GDM1 (cell line): Measurements from ENCODE around the gene ADD2.
"Not testable (repeated sequence)": the region's sequence is repeated elsewhere in the genome, so short reads cannot be mapped to it uniquely, and the experiment has no call there.

Experiments used
- DNase-seq: peaks from one replicate; lab custom pipeline; 2025; lab: John Stamatoyannopoulos, UW

The ADD2 gene

DNA sequence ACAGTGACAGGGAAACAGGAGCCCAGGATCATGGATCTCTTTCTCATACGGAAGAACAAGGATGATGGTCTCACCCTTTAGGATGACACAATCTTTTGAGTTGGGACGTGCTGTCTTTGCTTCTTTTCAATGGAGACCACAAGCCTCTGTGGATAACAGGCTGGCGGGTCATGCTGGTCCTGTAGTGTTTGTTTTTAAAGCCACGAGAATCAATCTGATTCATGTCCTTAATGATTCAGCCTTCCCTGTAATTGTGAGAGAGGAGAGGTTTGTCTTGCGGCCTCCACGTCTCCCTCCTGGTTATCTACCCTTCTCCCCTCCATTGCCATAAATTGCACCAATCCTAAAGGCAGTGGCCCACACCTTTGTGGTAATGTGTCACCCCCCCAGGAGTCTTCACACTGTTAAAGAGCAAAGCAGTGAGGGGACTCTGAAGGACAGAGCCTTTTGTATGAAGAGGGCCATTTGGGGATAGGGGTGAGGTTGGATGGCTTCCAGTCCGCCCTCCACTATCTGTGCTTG lies 126.7 kb downstream of the ADD2 start:
- no peak for DNase-seq

DNA sequence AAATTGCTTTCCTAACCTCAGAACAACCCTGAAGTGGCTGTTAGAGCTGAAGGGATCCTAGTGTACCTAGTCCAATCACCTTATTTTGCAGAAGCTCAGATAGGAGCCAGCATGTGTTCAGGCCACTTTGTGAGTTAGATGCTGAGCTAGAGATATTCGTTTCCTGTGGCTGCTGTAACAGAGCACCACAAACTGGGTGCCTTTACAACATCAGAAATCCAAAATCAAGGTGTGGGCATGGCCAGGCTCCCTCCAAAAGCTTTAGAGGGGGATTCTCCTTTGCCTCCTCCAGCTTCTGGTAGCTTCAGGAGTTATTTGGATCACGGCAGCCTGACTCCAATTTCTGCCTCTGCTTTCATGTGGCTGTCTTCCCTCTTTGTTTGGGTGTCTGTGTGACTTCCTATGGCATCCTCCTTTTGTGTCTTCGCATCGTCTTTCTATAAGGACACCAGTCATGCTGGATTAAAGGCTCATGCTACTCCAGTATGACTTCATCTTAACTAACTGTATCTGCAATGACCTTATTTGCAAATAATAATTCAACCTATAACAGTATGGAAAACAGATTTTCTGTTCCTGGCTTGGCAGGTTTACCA lies 128.1 kb downstream of the ADD2 start:
- no peak for DNase-seq

DNA sequence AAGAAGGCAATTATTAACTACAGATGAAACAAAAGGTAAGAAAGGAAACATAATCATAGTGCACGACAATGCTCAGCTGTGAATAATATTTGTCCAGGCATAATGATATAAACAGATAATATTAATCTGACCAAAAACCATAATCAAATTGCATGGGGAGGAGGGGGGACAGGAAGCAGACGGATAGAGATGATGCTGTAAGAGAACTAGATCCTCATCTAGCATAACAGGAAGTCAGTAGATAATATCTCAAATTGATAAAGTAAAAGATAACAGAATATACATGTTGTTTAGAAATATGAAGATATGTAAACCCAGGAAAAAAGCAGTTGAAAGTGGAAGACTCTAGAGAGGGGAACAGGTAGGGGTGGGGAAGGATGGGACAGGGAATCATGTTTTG lies 129.4 kb downstream of the ADD2 start:
- DNase-seq, result no peak

DNA sequence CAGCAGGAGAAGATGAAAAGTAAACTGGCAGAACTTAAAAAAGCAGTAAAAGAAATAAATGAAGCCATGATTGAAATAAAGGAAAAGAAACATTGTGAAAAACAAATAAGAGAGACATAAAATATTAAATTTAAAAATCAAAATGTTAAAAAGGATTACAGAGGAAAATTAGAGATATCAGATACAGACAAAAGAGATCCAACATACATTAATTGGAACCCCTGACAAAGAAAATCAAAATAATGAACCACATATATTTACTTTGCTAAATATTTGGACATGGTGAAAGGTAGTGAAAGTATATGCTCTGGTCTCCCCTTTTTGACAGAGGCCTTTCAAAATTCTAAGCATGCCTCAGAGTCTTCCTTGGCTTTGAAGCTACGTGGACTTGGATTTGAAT lies 134.5 kb downstream of the ADD2 start:
- DNase-seq, result no peak

DNA sequence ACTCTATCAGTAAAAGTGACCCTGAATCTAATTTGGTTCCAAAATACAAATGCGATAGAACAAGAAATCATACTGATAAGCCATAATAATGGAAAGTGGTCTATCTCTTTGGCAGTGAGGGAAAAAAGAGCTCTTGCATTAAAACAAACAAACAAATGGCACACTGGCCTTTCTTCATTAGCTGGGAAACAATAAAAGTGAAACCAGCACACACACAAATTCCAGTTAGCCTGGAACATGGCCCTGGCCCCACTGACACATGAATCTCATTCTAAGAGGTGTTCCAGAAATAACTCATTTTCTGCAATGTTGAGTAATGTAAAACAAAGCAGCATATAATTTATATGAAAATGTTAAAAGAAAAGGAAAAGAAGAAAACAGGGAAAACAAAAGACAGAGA lies 135.0 kb downstream of the ADD2 start:
- DNase-seq, result no peak

DNA sequence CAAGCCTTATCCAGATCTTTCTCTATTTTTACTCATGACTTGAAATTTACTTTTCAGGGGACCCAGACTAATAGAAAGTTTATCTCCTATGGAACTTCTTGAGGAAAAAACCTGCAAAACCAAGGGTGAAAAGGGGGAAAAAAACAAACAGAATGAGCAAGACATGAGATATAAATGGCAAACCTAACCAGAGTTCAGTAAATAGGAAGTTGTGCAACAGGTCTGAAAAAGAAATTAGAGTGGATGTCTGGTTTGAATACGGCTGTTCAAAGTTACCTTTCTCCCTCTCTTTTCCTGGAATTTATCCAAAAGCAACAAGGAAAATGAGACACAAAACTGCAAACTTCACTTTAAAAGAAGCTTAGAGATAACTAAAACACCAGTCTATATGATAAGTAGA lies 135.6 kb downstream of the ADD2 start:
- no peak for DNase-seq

DNA sequence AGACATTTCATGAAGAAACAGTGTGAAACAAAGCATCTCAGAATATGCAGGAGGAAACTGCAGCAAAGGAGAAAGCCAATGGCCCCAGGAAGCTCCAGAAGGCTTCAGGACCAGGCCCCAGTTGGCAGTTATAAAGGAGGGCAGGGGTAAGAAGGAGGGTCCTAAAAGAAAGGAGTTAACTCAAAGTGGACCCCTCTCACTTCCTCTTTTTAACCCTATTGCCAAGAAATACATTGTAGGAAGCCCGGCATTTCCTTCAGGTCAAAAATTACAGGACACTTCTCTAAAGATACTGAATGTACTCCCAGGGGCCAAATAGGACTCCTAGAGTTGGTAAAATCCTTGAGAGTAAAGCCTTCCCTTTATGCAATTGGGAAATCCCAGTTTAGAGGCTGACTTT lies 137.2 kb downstream of the ADD2 start:
- no peak for DNase-seq

DNA sequence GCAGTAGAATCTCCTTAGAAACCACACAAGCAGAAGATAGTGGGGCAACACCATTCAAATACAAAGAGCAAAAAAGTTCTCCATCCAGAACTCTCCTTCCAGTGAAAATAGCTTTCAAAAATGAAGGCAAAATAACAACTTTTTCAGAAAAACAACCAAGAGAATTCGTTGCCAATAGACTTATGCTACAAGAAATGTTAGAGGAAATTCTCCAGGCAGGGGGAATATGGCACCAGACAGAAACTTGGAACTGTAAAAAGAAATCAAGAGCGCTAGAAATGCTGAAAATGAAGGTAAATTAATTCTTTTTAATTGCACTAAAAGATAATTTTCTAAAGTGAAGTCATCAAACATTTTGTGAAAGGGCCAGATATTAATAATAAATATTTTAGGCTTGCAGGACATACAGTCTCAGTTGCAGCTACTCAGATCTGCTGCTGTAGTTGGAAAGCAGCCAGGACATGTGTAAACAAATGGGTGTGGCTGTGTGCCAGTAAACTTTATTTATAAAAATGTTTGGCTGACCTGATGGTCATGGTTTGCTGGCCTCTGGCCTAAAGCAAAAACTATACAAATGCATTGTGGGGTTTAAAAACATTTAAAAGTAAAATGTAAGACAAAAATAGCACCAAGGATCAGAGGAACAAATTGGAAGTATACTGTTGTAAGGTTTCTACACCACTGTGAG lies 140.6 kb downstream of the ADD2 start:
- no peak for DNase-seq

DNA sequence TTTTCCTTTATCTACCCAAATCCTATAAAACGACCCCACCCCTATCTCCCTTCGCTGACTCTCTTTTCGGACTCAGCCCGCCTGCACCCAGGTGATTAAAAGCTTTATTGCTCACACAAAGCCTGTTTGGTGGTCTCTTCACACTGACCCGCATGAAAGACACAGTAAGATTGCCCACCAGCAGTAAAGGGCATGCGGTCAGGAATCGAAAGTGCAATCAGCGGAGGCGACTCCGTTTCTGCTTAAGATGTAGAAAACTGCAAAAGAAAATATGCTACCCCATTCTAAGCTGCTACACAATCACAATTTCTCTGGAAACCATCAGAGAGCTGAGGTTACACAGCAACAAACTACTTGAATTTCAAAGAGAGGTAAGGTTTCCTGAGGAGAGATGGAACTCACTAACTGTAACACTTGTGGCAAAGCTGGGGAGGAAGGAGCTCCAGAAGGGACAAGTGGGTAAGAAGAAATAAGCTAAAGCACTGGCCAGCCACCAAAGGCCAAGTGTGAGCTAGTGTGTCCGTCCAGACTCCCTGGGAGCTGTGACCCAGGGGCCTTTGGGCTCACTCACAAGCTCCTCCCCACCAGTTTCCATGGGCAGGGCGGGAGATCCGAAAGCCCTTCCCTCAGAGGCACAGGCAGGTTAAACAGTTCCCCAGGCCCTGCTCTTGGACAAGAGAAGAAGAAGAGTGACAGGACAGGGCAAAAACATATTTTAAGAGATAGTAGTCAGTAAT lies 141.6 kb downstream of the ADD2 start:
- DNase-seq, result no peak

DNA sequence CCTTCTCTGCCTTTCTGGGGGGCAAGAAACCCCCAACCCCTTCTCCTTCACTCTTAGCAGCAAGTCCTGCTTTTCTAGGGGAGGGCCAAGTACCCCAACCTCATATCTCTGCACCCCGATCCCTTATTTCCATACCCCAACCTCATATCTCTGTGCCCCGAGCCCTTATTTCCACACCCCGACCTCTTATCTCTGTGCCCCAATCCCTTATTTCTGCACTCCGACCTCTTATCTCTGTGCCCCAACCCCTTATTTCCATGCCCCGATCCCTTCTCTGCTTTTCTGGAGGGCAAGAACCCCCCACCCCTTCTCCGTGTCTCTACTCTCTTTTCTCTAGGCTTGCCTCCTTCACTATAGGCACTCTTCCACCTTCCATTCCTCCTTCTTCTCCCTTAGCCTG lies 146.5 kb downstream of the ADD2 start:
- not testable (repeated sequence) for DNase-seq

DNA sequence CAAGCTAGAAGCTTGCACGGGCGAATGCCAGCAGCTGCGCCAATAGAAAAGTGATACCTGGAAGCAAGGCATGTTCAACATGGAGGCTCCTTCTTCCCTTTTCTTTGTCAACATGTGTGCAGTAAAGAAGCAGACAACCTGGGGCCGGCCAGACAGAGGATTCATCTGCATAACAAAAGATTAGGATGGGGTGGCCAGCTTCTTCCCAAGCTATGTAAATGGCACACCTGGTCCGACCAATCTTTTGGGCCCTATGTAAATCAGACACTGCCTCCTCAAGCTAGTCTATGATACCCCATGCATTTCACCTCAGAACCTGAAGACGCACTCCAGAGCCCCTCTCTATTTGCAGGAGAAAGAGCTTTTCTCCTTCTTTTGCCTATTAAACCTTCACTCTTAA lies 148.0 kb downstream of the ADD2 start:
- no peak for DNase-seq

DNA sequence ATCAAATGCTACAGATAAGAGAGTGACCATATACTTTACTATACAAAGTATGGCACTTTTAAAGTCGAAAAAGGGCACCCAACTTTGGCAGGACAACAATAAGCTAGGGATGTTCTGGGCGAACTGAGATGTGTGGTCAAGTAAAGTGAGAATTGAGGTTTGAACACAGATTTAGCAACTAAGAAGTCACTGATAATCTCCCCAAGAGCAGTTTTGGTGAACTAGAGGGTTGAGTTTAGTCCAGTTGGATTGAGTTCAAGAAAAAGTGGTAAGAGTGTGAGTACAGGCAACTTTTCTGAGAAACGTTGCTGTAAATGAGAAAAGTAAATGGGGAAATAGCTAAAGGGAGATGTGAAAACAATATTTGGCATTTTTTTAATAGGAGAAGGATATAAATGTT lies 148.8 kb downstream of the ADD2 start:
- no peak for DNase-seq

DNA sequence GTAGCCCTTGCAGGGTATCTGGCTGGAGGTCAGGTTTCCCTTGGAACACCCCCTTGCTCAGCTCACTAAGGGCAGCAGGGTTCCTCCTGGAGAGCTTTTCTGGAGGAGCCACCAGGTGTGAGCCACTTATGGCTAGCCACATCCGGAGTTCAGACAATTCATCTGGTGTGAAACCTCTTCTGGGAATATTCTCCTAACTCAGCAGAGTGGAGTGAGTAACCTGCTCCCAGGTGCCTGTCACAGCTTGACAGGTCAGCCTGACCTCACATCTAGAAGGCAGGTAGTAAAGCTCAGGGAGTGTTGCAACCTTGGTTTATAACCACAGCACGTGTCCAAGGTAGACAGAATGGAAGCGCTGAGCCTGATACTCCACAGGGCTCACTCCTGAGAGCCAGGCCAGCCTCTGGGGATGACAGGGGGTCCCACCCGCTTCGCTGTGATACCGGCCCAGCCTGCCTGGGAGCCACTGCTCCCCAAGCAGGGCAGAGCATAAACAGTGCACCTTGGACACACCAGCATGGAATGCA lies 151.8 kb downstream of the ADD2 start:
- DNase-seq, result no peak

DNA sequence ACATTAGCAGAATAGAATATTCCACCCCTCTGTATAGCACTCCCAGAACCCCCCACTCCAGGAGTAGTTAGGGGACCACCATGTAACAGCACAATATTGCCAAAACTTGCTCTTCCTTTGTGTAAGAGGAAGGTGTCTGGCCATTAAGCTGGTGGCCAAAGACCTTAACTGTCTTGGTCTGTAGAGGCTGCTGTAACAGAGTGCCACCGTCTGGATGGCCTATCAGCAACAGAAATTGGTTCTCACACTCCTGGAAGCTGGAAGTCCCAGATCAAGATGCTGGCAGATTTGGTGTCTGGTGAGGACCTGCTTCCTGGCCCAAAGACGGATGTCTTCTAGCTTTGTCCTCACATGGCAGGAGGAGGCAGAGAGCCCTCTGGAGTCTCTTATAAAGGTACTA lies 152.8 kb downstream of the ADD2 start:
- no peak for DNase-seq

DNA sequence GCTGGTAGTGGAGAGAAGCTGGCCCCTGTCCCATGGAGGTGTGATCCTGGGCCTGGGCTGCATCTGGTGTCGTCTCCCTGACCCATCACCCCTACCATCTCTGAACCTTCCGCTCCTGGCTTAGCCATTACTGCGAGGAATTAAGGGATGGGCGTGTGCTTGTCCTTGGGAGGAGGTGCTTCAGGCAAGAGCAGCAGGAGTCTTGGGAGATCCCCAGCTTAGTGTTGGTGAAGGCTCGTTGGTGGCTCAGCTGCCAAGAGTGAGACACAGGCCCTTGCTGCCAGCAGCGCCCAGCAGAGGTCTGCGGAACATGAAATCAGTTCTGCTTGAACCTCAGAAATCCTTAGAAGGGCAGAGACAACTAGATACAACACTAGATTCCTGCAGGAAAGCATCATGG lies 154.5 kb downstream of the ADD2 start:
- no peak for DNase-seq

DNA sequence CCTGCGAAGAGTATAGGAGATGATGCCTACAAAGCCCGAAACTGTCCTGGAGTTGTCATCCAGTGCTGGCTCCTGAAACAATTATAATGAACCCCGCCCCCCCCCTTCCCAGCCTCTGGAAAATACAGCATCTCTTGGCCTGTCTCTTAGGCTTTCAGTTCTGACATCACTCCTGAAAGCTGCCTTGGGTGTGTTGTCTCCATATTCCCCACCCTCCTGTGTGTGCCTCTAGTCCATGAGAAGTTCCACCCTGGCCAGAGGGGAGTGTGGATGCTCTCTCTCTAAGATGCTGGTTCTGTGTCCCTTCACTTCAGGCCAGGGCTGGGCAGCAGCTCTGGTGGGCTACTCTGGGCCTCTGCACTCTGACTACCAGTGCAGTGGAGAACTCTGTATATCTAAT lies 155.4 kb downstream of the ADD2 start:
- no peak for DNase-seq

DNA sequence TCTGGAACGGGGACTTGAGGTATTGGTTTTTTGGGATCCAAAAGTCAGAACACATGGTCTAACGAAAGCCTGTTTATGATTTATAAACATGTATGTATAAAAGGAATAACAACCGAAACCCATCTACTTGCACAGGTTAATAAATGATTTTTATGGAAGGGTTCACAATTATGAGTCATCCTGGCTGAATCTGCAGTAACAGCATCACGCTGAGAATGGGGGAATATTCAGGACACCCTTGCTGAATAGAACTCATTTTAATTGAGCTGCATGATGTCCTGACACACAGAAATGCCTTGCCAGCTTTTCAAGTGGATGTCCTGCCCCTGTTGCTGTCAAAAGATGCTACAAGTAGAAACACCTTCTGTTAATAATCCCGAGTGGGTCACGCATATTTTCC lies 159.6 kb downstream of the ADD2 start:
- DNase-seq, result no peak

DNA sequence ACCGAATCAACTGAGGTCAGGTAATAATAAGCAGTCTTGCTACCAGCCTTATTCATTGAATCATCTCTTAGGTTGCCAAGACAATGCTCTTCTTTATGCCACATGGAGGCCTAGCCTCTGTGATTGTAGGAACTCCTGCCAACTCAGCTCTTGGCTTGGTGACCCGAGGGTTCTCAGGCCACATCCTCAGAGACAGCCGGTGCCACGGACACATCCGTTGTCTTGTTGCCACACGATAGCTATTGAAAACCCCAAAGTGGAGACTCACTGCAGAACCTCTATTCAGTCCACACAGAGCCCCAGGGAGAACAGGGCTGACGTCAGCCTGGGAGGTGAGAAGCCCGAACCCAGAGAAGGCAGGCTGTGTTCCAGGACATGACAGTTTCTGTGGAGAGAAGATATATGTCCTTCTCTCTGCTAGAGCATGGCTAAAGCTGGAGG lies 160.9 kb downstream of the ADD2 start:
- no peak for DNase-seq
